Measurements from ENCODE around the gene NANOS3. TPM values are rescaled to one million over a fixed set of nuclear protein-coding genes. Genes with fewer than 3 reads are reported as not detected.
A peak's percentile ranks its signal among the peaks of the same experiment; 100 is the strongest.

The NANOS3 gene
- total RNA-seq, 3 donors from 2014 or later: not detected

DNA sequence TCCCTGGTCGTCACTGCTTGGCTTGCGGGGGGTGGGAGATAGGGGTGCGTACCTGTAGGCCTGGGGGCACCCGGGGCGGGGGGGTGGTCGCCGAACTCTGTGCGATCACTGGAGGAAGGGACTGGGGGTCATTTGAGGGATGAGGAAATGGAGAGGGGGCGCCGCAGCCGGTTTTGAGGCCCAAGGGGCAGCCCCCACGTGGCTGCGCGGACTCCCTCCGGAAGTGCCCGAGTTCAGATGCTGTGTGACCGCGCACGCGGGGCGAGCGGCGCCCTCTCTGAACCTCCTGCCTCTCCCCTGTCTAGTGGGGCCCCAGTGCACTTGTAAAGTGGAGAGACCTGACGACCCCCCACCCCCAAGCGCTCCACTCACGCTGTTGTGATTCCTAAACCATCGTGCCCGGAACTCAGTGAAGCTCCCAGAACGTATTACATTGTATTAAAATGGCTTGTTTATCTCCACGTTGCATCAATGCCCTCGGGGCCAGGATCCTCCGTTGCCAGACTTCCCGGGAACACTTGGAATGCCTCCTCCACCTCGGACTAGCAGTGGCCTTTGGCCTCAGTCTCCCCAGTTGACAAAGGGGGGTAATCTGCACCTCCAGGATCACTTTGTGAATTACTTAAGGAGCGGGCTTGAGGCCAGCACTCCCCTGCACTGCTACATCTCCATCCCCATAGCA lies 3.0 kb upstream of the NANOS3 start:
- TF ChIP-seq, protein P1, sequence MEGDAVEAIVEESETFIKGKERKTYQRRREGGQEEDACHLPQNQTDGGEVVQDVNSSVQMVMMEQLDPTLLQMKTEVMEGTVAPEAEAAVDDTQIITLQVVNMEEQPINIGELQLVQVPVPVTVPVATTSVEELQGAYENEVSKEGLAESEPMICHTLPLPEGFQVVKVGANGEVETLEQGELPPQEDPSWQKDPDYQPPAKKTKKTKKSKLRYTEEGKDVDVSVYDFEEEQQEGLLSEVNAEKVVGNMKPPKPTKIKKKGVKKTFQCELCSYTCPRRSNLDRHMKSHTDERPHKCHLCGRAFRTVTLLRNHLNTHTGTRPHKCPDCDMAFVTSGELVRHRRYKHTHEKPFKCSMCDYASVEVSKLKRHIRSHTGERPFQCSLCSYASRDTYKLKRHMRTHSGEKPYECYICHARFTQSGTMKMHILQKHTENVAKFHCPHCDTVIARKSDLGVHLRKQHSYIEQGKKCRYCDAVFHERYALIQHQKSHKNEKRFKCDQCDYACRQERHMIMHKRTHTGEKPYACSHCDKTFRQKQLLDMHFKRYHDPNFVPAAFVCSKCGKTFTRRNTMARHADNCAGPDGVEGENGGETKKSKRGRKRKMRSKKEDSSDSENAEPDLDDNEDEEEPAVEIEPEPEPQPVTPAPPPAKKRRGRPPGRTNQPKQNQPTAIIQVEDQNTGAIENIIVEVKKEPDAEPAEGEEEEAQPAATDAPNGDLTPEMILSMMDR (IDR thresholded peaks at IDR 0.05): no peak
- no peak for TF ChIP-seq POLR2A (IDR thresholded peaks at IDR 0.05)
- TF ChIP-seq POLR2AphosphoS5 (IDR thresholded peaks at IDR 0.05): no peak
- Histone ChIP-seq H3K36me3 (no peaks in the 10 kb centered on the region), H3K4me3 (peak overlapping the region in 1 of 3 donors; percentile 19), H3K4me1 (peaks cover 0 to 7% of the 10 kb centered on the region in 2 donors), H3K27ac (no peak overlapping the region), H3K27me3 (no peaks in the 10 kb centered on the region), H3K9me3 (no peaks in the 10 kb centered on the region)
- DNase-seq (ENCODE audit: low spot score in 2 of 2): peak in 1 of 2 donors; percentile 68
- intact Hi-C loops (cut with DNase I; ENCODE audit: low total_unique reads): no loop called here

DNA sequence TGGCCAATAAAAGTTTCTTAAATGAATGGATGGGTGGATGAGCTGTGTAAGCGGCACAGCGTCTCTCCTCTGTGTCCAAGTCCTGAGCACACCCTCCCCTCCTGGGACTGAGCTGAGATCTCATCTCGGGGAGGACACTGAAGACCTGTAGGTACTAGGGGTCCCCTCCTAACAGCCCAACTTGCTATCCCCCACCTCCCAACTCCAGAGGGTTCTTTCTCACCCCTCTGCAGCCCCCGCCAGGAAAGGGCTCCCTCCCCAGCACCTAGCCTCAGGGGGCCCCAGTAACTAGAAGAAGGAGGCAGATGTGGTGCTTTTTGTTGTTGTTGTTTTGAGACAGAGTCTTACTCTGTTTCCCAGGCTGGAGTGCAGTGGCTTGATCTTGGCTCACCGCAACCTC lies 1.1 kb upstream of the NANOS3 start:
- H3K27me3 ChIP-seq: no peaks in the 10 kb centered on the region
- H3K4me3 ChIP-seq: no peak overlapping the region
- no peaks in the 10 kb centered on the region for H3K36me3 ChIP-seq
- TF ChIP-seq POLR2AphosphoS5 (IDR thresholded peaks at IDR 0.05): no peak
- no peak for TF ChIP-seq POLR2A (IDR thresholded peaks at IDR 0.05)
- TF ChIP-seq, protein P1 (IDR thresholded peaks at IDR 0.05): no peak
- H3K9me3 ChIP-seq: no peaks in the 10 kb centered on the region
- no peak for DNase-seq (ENCODE audit: low spot score in 2 of 2)
- H3K4me1 ChIP-seq: peaks cover 4 to 12% of the 10 kb centered on the region in 2 donors
- H3K27ac ChIP-seq: no peak overlapping the region
- intact Hi-C loops (cut with DNase I; ENCODE audit: low total_unique reads): no loop called here

DNA sequence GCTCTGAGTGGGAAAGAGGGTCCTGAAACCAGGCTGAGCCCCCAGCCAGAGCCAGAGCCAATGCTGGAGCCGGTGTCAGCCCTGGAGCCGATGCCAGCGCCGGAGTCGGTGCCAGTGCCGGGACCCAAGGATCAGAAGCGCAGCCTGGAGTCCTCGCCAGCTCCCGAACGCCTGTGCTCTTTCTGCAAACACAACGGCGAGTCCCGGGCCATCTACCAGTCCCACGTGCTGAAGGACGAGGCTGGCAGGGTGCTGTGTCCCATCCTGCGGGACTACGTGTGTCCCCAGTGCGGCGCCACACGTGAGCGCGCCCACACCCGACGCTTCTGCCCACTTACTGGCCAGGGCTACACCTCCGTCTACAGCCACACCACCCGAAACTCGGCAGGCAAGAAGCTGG lies 369 bp downstream of the NANOS3 start:
- intact Hi-C loops (cut with DNase I; ENCODE audit: low total_unique reads): no loop called here
- TF ChIP-seq POLR2A (IDR thresholded peaks at IDR 0.05) (no peak), POLR2AphosphoS5 (IDR thresholded peaks at IDR 0.05) (no peak)
- TF ChIP-seq, protein P1 (IDR thresholded peaks at IDR 0.05): no peak
- Histone ChIP-seq H3K4me1 (peaks cover 4 to 27% of the 10 kb centered on the region in 2 donors), H3K27me3 (no peaks in the 10 kb centered on the region), H3K4me3 (no peak overlapping the region), H3K9me3 (no peaks in the 10 kb centered on the region), H3K36me3 (no peaks in the 10 kb centered on the region), H3K27ac (no peak overlapping the region)
- DNase-seq (ENCODE audit: low spot score in 2 of 2): no peak

DNA sequence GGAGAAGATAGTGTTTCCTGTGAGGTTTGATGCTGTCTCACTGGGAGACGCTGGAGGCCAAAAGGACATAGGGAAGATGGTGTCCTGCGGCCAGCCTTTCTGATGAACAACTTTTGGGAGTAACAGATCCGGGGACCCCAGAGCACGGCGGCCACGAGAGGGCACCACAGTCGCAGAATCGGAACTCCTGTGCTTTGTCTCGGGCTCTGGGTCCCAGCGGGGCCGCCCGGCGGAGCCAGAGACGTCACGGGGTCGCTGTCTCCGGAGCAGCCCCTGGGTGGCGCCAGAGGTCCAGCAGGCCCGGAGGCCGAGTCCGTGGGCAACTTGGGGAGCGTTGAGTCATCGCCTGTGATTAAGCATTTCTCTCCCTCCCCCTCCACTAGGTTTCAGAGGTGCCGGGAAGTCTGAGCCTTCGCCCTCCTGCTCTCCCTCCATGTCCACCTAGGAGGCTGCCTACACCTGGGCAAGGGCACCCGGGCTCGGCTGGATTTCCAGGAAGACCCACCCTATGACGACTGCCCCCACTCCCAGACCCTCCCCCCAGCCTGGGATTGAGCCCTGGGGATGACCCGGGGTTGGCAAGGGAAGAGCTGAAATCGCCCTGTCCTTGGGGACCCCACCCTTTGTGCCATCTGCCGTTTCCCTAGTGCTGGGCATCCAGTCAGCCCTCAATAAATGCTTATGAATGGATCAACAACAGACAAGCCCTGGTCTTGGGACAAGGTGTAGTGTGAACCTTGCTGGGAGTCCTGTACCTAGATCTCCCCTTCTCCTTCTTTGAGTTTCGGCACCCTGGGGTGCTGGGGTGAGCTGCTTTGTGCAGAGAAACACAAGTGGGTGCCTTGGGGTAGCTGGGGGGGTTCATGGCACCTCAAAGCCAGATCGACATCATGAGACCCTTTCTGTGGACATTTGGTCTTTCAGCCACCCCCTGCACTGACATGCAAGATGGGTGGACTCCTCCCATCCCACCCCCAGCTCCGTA lies 3.4 kb downstream of the NANOS3 start:
- peak overlapping the region in 2 of 3 donors; percentile 32 to 51 for H3K4me3 ChIP-seq
- H3K36me3 ChIP-seq: no peaks in the 10 kb centered on the region
- DNase-seq (ENCODE audit: low spot score in 2 of 2): peak; percentile 97 to 98
- no peaks in the 10 kb centered on the region for H3K27me3 ChIP-seq
- H3K27ac ChIP-seq: peak overlapping the region; percentile 95 to 97
- TF ChIP-seq POLR2A (IDR thresholded peaks at IDR 0.05): no peak
- TF ChIP-seq, protein P1 (IDR thresholded peaks at IDR 0.05): peak; percentile 98 to 100 (median 100)
- TF ChIP-seq POLR2AphosphoS5 (IDR thresholded peaks at IDR 0.05): peak; percentile 82 to 94 (median 90)
- intact Hi-C loops (cut with DNase I; ENCODE audit: low total_unique reads): loop anchor here (10.0 kb wide), 1 partner anchor 194 kb away; the partner anchor contains the start of gene MISP3
- peaks cover 4 to 40% of the 10 kb centered on the region in 2 donors for H3K4me1 ChIP-seq
- no peaks in the 10 kb centered on the region for H3K9me3 ChIP-seq
